PC-9 (cell line): ENCODE results near the gene ITGA2B. TPM values are rescaled to one million over a fixed set of nuclear protein-coding genes. Genes with fewer than 3 reads are reported as not detected.

Experiments
- BruUV-seq: library from RNA; stranded (reverse); fragments of 400-500 nt; replicated peaks from 2 replicates; lab custom pipeline; 2021; lab: Mats Ljungman, UMichigan
- CTCF ChIA-PET: fragments of 300-600 bp; sonication (Branson Sonifier 250); formaldehyde crosslinking; loops from one replicate; lab custom pipeline; 2022; ENCODE audit warnings: antibody characterized with exemption; lab: Charles Lee
- POLR2A ChIA-PET: fragments of 300-600 bp; sonication (Branson Sonifier 250); formaldehyde crosslinking; loops from one replicate; lab custom pipeline; 2022; ENCODE audit warnings: antibody characterized with exemption; ENCODE audit not compliant: unreplicated experiment; lab: Charles Lee
- DNase-seq, 2 experiments: peaks; one replicate each; pipeline versions ENCODE4 v3.0.0 to v3.0.0-alpha.2; 2015 to 2022; ENCODE audit warnings: mixed read lengths in 1 of 2
- H2AFZ ChIP-seq: fragments of 200-600 bp; sonication (generic); 2 replicates; pipeline ENCODE4 v1.8.1; 2017; ENCODE audit warnings: antibody characterized with exemption
- H3F3A ChIP-seq: fragments of 200-600 bp; sonication (generic); 2 replicates; pipeline ENCODE4 v1.8.1; 2017; ENCODE audit warnings: antibody characterized with exemption, mild to moderate bottlenecking, low read depth; ENCODE audit not compliant: insufficient read depth
- H3K27ac ChIP-seq: fragments of 200-600 bp; sonication (generic); 2 replicates; pipeline ENCODE4 v1.6.1; 2016; ENCODE audit warnings: mixed run types
- H3K27me3 ChIP-seq: fragments of 200-600 bp; sonication (generic); 2 replicates; pipeline ENCODE4 v1.6.1; 2016; ENCODE audit warnings: low read depth, mixed run types; ENCODE audit not compliant: insufficient read depth
- H3K36me3 ChIP-seq: fragments of 200-600 bp; sonication (generic); 2 replicates; pipeline ENCODE4 v1.6.1; 2016; ENCODE audit warnings: low read depth, mixed run types
- H3K4me1 ChIP-seq: fragments of 200-600 bp; sonication (generic); replicated peaks from 2 replicates; pipeline ENCODE4 v1.6.1; 2016; ENCODE audit warnings: mixed run types; ENCODE audit not compliant: insufficient read depth
- H3K4me2 ChIP-seq: fragments of 200-600 bp; sonication (generic); 2 replicates; pipeline ENCODE4 v1.6.1; 2017; ENCODE audit warnings: mixed run types
- H3K4me3 ChIP-seq: fragments of 200-600 bp; sonication (generic); 2 replicates; pipeline ENCODE4 v1.6.1; 2016; ENCODE audit warnings: mixed run types
- H3K79me2 ChIP-seq: fragments of 200-600 bp; sonication (generic); 2 replicates; pipeline ENCODE4 v1.6.1; 2017; ENCODE audit warnings: low read depth, mixed run types
- H3K9me2 ChIP-seq: fragments of 200-600 bp; sonication (generic); 2 replicates; pipeline ENCODE4 v1.8.1; 2017; ENCODE audit warnings: mild to moderate bottlenecking; ENCODE audit not compliant: insufficient read depth
- H3K9me3 ChIP-seq: fragments of 200-600 bp; sonication (generic); 2 replicates; pipeline ENCODE4 v1.8.1; 2016; ENCODE audit warnings: low read depth; ENCODE audit not compliant: insufficient read depth
- H4K20me1 ChIP-seq: fragments of 200-600 bp; sonication (generic); 2 replicates; pipeline ENCODE4 v1.8.1; 2017; ENCODE audit not compliant: insufficient read depth
- EZH2 ChIP-seq: fragments of 200-600 bp; sonication (generic); IDR thresholded peaks from 2 replicates; pipeline ENCODE4 v1.8.0; 2017; ENCODE audit warnings: antibody characterized with exemption, low read depth
- intact Hi-C: fragments of 100-400 bp; cut with micrococcal nuclease; formaldehyde crosslinking; loops from one replicate; pipeline ENCODE4 v1.10.0; 2022; ENCODE audit not compliant: unreplicated experiment
- total RNA-seq: library from RNA; stranded (reverse); gene quantifications from 2 replicates; pipeline ENCODE4 v1.2.3, GENCODE V29; 2021
- TF ChIP-seq, protein P1 (sequence below): fragments of 200-600 bp; sonication (generic); conservative IDR thresholded peaks from 2 replicates; pipeline ENCODE4 v1.6.1; 2017; ENCODE audit warnings: mixed run types, antibody characterized with exemption, mild to moderate bottlenecking, moderate library complexity

Gene ITGA2B
- total RNA-seq, 1 experiment from 2014 or later = 5.7 TPM

DNA sequence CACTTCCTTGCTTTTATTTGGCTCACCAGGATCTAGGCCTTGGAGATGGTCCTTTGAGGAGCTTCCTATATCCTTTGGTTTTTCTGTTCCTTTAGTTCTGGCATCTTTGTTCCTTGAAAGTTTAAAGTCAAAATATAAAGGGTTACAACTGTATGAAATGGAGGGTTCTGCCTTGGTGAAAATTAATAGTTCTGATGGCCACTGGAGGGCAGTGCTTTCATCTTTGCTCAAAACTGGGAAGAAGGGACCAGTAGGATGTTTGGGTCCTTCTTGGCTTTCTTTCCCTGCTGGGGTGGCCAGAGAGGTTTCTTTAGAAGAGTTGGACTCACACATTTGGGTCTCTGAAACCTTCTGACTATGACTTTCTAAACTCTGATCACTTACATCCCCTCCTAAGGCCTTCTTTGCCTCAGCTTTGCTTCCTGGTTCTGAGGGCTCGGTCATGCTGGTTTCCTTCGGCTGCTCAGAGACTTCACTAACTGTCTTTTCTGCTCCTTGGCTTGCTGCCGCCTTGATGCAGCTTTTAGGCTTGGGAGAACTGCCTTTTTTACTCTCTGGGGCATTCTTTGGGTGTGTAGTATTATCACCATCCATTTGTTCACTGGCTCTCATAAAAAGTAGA, 10.9 kb upstream of the ITGA2B start:
- Histone ChIP-seq H3K4me1 (no peaks in the 10 kb centered on the region), H3K4me2 (no peak overlapping the region), H4K20me1 (no peaks in the 10 kb centered on the region), H3K27ac (no peak overlapping the region), H2AFZ (no peak overlapping the region), H3K9me2 (no peaks in the 10 kb centered on the region), H3K36me3 (peaks cover 7% of the 10 kb centered on the region; the same call in 1 of the 2 replicates), H3K4me3 (no peak overlapping the region), H3K79me2 (no peaks in the 10 kb centered on the region), H3K27me3 (no peaks in the 10 kb centered on the region), H3K9me3 (no peaks in the 10 kb centered on the region), H3F3A (peaks cover 6% of the 10 kb centered on the region)
- DNase-seq = no peak
- POLR2A ChIA-PET = no interaction called here
- no TSS peak for BruUV-seq
- intact Hi-C loops = no loop called here
- TF ChIP-seq, protein P1, sequence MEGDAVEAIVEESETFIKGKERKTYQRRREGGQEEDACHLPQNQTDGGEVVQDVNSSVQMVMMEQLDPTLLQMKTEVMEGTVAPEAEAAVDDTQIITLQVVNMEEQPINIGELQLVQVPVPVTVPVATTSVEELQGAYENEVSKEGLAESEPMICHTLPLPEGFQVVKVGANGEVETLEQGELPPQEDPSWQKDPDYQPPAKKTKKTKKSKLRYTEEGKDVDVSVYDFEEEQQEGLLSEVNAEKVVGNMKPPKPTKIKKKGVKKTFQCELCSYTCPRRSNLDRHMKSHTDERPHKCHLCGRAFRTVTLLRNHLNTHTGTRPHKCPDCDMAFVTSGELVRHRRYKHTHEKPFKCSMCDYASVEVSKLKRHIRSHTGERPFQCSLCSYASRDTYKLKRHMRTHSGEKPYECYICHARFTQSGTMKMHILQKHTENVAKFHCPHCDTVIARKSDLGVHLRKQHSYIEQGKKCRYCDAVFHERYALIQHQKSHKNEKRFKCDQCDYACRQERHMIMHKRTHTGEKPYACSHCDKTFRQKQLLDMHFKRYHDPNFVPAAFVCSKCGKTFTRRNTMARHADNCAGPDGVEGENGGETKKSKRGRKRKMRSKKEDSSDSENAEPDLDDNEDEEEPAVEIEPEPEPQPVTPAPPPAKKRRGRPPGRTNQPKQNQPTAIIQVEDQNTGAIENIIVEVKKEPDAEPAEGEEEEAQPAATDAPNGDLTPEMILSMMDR = peak; percentile 72
- TF ChIP-seq EZH2 = no peak
- CTCF ChIA-PET = no interaction called here

DNA sequence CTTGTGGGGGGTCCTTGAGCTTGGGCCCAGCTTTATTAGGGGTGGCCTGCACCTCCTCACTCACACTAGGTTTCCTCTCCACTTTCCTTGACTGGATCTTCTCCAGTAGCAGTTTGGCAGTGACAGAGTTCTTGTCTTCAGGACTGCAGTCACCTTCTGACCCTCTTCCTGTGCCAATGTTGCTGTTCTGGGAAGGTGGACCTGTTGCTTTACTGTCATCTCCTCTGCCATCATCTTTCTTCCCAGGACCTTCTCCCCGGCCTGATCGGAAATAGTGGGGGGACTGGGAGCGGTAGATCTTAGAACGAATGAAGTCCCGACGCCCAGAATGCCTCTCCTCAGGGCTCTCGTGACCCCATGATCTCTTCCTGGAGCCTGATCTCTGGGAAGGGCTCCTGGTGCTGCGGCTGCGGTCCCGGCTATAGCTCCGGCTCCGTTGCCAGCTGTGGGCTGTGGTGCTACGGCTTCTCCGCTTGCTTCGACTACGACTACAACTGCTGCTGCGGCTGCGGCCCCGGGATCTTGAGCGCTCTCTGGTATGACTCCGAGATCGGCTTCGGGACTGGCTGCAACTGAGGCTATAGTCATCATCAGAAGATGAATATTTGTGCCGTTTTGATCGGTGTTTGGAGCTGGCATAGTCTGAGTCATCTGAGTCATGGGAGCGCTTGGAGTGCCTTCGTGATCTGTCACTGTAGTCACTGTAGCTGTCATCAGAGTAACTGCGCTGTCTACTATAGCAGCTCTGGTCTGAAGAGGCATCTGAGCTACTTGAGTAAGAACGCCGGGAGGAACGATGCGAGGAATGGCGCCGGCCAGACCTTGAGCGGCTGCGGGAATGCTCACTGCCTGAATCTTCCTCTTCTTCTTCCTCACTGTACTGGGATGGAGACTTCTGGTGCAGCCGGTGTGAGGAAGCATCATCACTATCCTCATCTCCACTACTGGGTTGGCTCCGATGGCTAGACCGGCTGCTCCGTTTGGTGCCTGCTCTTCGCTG, 9.5 kb upstream of the ITGA2B start:
- no peaks in the 10 kb centered on the region for H3K4me1 ChIP-seq
- peaks cover 7% of the 10 kb centered on the region; the same call in 1 of the 2 replicates for H3K36me3 ChIP-seq
- no peaks in the 10 kb centered on the region for H3K27me3 ChIP-seq
- no peak overlapping the region for H3K27ac ChIP-seq
- H3K79me2 ChIP-seq = no peaks in the 10 kb centered on the region
- no peak overlapping the region for H3K4me3 ChIP-seq
- H4K20me1 ChIP-seq = no peaks in the 10 kb centered on the region
- H3F3A ChIP-seq = peaks cover 1% of the 10 kb centered on the region
- ChIA-PET POLR2A (no interaction called here), CTCF (no interaction called here)
- H2AFZ ChIP-seq = no peak overlapping the region
- no peaks in the 10 kb centered on the region for H3K9me3 ChIP-seq
- TF ChIP-seq EZH2 = no peak
- TF ChIP-seq, protein P1 = no peak
- no peaks in the 10 kb centered on the region for H3K9me2 ChIP-seq
- no TSS peak for BruUV-seq
- H3K4me2 ChIP-seq = no peak overlapping the region
- intact Hi-C loops = no loop called here
- DNase-seq = no peak

DNA sequence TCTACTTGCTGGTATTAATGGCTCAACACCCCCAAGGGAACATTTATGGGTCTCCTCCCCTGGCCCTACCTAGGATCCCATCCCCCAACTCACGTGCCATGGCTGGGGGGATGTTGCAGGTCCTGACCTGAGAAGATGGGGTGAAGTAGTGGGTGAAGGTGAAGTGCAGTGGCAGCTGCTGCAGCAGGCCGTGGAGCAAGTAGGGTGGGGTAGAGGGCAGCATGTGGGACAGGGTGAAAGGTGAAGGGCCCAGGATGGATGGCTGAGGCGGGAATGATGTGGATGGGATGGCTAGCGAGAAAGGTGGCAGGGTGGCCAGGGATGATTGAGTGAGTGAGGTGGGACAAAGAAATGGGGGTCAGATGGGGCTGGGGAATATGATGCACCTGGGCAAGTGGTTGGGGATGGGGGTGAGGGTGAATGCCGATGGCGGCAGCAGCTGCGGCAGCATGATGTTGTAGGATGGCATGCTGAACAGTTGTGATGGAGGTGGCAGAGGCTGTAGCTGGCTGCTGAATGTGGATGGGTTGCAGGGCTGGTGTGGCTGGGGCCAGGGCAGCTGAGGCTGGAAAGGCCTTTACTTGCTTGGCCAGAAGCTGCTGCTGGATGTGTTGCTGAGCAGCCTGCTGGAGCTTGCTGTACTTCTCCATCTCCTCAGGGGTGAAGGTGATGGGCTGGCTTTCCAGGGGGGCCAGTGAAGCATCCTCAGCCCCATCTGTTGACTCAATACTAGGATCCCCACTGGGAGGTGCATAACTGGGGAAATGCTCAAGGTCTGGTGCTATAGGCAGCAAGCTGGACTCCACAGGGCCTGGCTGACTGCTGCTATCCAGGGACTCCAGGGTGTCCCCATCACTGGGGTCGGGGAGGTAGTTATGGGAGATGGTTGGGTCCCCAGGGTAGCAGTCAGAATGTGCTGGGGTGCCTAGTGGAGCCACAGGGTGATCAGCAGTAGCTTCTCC, 8.3 kb upstream of the ITGA2B start:
- TF ChIP-seq, protein P1 = no peak
- no peak for TF ChIP-seq EZH2
- no peaks in the 10 kb centered on the region for H3K9me3 ChIP-seq
- H3K4me3 ChIP-seq = no peak overlapping the region
- H3F3A ChIP-seq = peaks cover 4% of the 10 kb centered on the region
- no peaks in the 10 kb centered on the region for H3K27me3 ChIP-seq
- no peak for DNase-seq
- H3K4me1 ChIP-seq = no peaks in the 10 kb centered on the region
- ChIA-PET CTCF (no interaction called here), POLR2A (no interaction called here)
- no peaks in the 10 kb centered on the region for H4K20me1 ChIP-seq
- no peaks in the 10 kb centered on the region for H3K79me2 ChIP-seq
- H2AFZ ChIP-seq = no peak overlapping the region
- H3K27ac ChIP-seq = no peak overlapping the region
- intact Hi-C loops = no loop called here
- no TSS peak for BruUV-seq
- H3K9me2 ChIP-seq = no peaks in the 10 kb centered on the region
- no peak overlapping the region for H3K4me2 ChIP-seq
- peaks cover 7% of the 10 kb centered on the region; the same call in 1 of the 2 replicates for H3K36me3 ChIP-seq
